GM12878 (cell line): ENCODE data around the gene VANGL1. TPM values are rescaled to one million over a fixed set of nuclear protein-coding genes. Genes with fewer than 3 reads are reported as not detected.

Source experiments
- ATAC-seq: fragments of 200-7000 bp; cut with Tn5 transposase; 3 replicates; pipeline ENCODE4 v1.9.1; 2020; ENCODE audit warnings: mild to moderate bottlenecking, moderate library complexity
- BruUV-seq: library from RNA; stranded (reverse); fragments of 400-500 nt; replicated peaks from 2 replicates; lab custom pipeline; 2021; lab: Mats Ljungman, UMichigan
- CTCF ChIA-PET: fragments of 300-600 bp; sonication (Branson Sonifier 250); formaldehyde crosslinking; extraction: SDS; loops from one replicate; lab custom pipeline; 2021; ENCODE audit warnings: inconsistent platforms; lab: Yijun Ruan, JAX
- POLR2A ChIA-PET: fragments of 350-600 bp; formaldehyde crosslinking; extraction: SDS; loops from one replicate; lab custom pipeline; 2021; ENCODE audit warnings: inconsistent platforms; lab: Charles Lee
- RAD21 ChIA-PET: fragments of 300-600 bp; sonication (Branson Sonifier 250); formaldehyde crosslinking; loops from one replicate; lab custom pipeline; 2023; ENCODE audit warnings: antibody characterized with exemption; ENCODE audit not compliant: unreplicated experiment; lab: Charles Lee
- SMC1A ChIA-PET: fragments of 300-600 bp; sonication (Branson Sonifier 250); formaldehyde crosslinking; loops from one replicate; lab custom pipeline; 2023; ENCODE audit not compliant: unreplicated experiment, uncharacterized antibody; lab: Charles Lee
- DNase-seq: peaks from one replicate; pipeline ENCODE4 v3.0.0-alpha.2; 2011; ENCODE audit warnings: low read depth, low spot score
- FAIRE-seq: peaks from 3 replicates; lab custom pipeline; 2011; peaks lifted over from hg19 to GRCh38; lab: Jason Lieb, UNC
- H2AFZ ChIP-seq: 2 replicates; pipeline ENCODE4 v1.6.0; 2011; ENCODE audit warnings: low read depth, low read length, control low read depth; ENCODE audit not compliant: control insufficient read depth
- H3K27ac ChIP-seq: 2 replicates; pipeline ENCODE4 v1.5.1; 2011; ENCODE audit warnings: control low read depth; ENCODE audit not compliant: control insufficient read depth, insufficient read depth
- H3K27me3 ChIP-seq, 2 experiments: replicated peaks in 1 of 2; 2 replicates each; pipeline versions ENCODE4 v1.6.0 to v1.6.1; 2011; ENCODE audit warnings: low read length in 1 of 2; ENCODE audit not compliant: control insufficient read depth in 2 of 2, insufficient read depth in 2 of 2
- H3K36me3 ChIP-seq, 2 experiments: 2 replicates each; pipeline ENCODE4 v1.5.1; 2011; ENCODE audit warnings: low read length in 1 of 2; ENCODE audit not compliant: control insufficient read depth in 2 of 2, insufficient read depth in 2 of 2
- H3K4me1 ChIP-seq: 2 replicates; pipeline ENCODE4 v1.6.1; 2011; ENCODE audit warnings: mild to moderate bottlenecking, low read length, moderate library complexity, mixed read lengths; ENCODE audit not compliant: control insufficient read depth, insufficient read depth
- H3K4me2 ChIP-seq: 2 replicates; pipeline ENCODE4 v1.6.0; 2011; ENCODE audit warnings: control low read depth; ENCODE audit not compliant: control insufficient read depth, insufficient read depth
- H3K4me3 ChIP-seq: fragments of 200-600 bp; sonication (generic); 2 replicates; pipeline ENCODE4 v1.5.1; 2016
- H3K79me2 ChIP-seq: 2 replicates; pipeline ENCODE4 v1.6.0; 2011; ENCODE audit warnings: low read length; ENCODE audit not compliant: control insufficient read depth, insufficient read depth
- H3K9ac ChIP-seq: 2 replicates; pipeline ENCODE4 v1.8.0; 2011; ENCODE audit warnings: low read length, control low read depth, mixed read lengths; ENCODE audit not compliant: control insufficient read depth, insufficient read depth
- H3K9me3 ChIP-seq: replicated peaks from 3 replicates; pipeline ENCODE4 v1.5.1; 2011; ENCODE audit warnings: mild to moderate bottlenecking, low read length; ENCODE audit not compliant: control insufficient read depth, insufficient read depth
- H4K20me1 ChIP-seq: 2 replicates; pipeline ENCODE4 v1.6.0; 2011; ENCODE audit not compliant: control insufficient read depth, insufficient read depth
- BMI1 ChIP-seq: fragments of 450-650 bp; IDR thresholded peaks from 2 replicates; pipeline ENCODE4 v1.6.1; 2016; ENCODE audit warnings: mild to moderate bottlenecking, moderate library complexity, borderline replicate concordance
- KLF5 ChIP-seq: fragments of 450-650 bp; IDR thresholded peaks from 2 replicates; pipeline ENCODE4 v1.6.1; 2014; ENCODE audit warnings: mild to moderate bottlenecking; ENCODE audit not compliant: partially characterized antibody
- MEF2A ChIP-seq: IDR thresholded peaks from 2 replicates; pipeline ENCODE4 v1.6.1; 2011; ENCODE audit warnings: low read depth, mild to moderate bottlenecking, low read length, moderate library complexity; ENCODE audit not compliant: insufficient read depth
- MXI1 ChIP-seq: fragments of 150-350 bp; IDR thresholded peaks from 2 replicates; pipeline ENCODE4 v1.6.1; 2011; ENCODE audit warnings: low read depth, mild to moderate bottlenecking, inconsistent platforms, low read length, improper control_type of control experiment
- RCOR1 ChIP-seq: conservative IDR thresholded peaks from 2 replicates; pipeline ENCODE4 v1.6.1; 2012; ENCODE audit warnings: low read depth, low read length, improper control_type of control experiment
- TAF1 ChIP-seq: IDR thresholded peaks from 2 replicates; pipeline ENCODE4 v1.6.1; 2011; ENCODE audit warnings: mild to moderate bottlenecking, low read depth, low read length, borderline replicate concordance
- TCF12 ChIP-seq: IDR thresholded peaks from 2 replicates; pipeline ENCODE4 v1.6.1; 2011; ENCODE audit warnings: low read depth, mild to moderate bottlenecking, low read length
- ZNF274 ChIP-seq: IDR thresholded peaks from one replicate; pipeline ENCODE4 v1.8.0; 2011; ENCODE audit not compliant: insufficient read length, insufficient read depth
- WGBS: methylation state at CpG from one replicate; pipeline ENCODE4 v1.1.6; 2016; ENCODE audit warnings: low lambda C conversion rate; ENCODE audit not compliant: insufficient replicate concordance, insufficient coverage; ENCODE audit errors: missing lambda C conversion rate; 5-methylcytosine and 5-hydroxymethylcytosine counted together
- in situ Hi-C: fragments of 300-500 bp; cut with MboI; formaldehyde crosslinking; loops from 9 replicates; pipeline ENCODE4 v1.14.3; 2018; ENCODE audit warnings: mixed read lengths
- intact Hi-C: fragments of 100-400 bp; cut with micrococcal nuclease; formaldehyde crosslinking; loops from one replicate; pipeline ENCODE4 v1.14.2; 2022; ENCODE audit not compliant: unreplicated experiment
- polyA plus RNA-seq, 11 experiments: library from polyadenylated mRNA; depleted of rRNA in 4 of 11; unstranded in 6 of 11; stranded (reverse) in 5 of 11; fragments of >200 nt; fragmentation: Nextera tagmentation in 4 of 11; fragmentation: Illumina TruSeq in 1 of 11; extraction: Ambion mirVana in 4 of 11; extraction: Trizol in 1 of 11; gene quantifications; 1 replicate in 1 of 11; 2 replicates in 10 of 11; pipeline versions ENCODE4 v1.2.1 to v1.2.3, GENCODE V29; 2011 to 2016; ENCODE audit warnings: inconsistent platforms in 2 of 11, missing spikeins in 2 of 11, low read depth in 1 of 11
- total RNA-seq, 4 experiments: library from RNA; depleted of rRNA in 3 of 4; stranded (reverse); fragments of >200 nt in 3 of 4; fragmentation: Illumina TruSeq in 1 of 4; extraction: Trizol in 1 of 4; gene quantifications; 2 replicates each; pipeline versions ENCODE4 v1.2.1 to v1.2.3, GENCODE V29; 2013 to 2021
- TF ChIP-seq, protein P1 (sequence below): fragments of 450-650 bp; IDR thresholded peaks from 2 replicates; pipeline ENCODE4 v1.6.1; 2017; ENCODE audit warnings: borderline replicate concordance
- TF ChIP-seq, protein P2 (sequence below): fragments of 450-650 bp; IDR thresholded peaks from 2 replicates; pipeline ENCODE4 v1.6.1; 2017; ENCODE audit warnings: antibody characterized with exemption, mild to moderate bottlenecking, moderate library complexity

Gene VANGL1
- total and polyA plus RNA-seq, 10 of the 15 experiments (the other 5 are each of a cell fraction or from before 2014, with no cell fraction given), result 0.71 to 12.9 (median 6.3) TPM

DNA sequence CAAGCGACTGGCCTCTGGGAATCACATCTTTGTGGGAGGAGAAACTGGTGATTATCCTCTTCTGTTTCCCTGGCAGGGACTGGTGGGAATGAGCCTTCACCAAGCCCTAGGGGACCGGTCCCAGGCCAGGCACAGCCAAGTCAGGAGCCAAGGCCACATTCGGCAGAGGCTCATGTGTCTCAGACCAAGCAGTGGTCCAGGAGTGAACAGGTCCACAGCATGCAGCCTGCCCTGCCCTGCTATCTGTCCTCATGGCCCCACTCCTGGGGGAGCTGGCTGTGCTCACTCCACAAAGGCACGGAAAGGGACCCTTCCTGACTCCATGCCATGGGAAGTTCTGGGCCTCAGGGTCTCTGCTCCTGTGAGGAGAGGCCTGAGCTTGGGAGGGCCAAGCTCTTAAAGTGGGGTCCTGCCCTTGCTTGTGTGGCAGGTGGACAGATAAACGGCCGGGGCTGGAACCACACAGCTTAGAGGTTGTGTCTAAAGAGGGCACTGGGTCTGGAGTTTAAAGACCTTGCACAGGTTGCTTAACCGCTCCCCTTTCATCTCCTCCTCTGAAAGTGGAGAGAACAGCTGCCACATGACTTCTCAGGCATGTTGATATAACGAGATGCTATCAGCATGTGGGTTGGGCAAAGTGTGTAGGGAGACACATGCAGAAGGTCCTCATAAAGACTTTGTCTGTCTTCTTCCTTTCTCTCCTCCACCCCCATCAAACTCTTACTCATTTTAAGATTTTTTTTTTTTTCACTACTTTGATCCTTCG is 69.3 kb downstream of the VANGL1 start:
- Histone ChIP-seq H3K27me3 (peaks cover 0 to 1% of the 10 kb centered on the region in 2 experiments; a peak in 1 of 4 replicates), H3K79me2 (no peaks in the 10 kb centered on the region), H3K27ac (no peak overlapping the region), H3K4me3 (no peak overlapping the region), H3K4me2 (no peak overlapping the region), H3K9me3 (no peaks in the 10 kb centered on the region), H3K9ac (no peak overlapping the region), H2AFZ (no peak overlapping the region), H4K20me1 (no peaks in the 10 kb centered on the region), H3K36me3 (no peaks in the 10 kb centered on the region), H3K4me1 (no peaks in the 10 kb centered on the region)
- intact Hi-C loops (no loop called here), in situ Hi-C loops (no loop called here)
- ChIA-PET POLR2A (no interaction called here), SMC1A (interaction anchor here (0.6 kb wide), 1 partner anchor 42 kb away, joined by 3 read pairs; no protein-coding TSS in a partner anchor), CTCF (interaction anchor here (2.2 kb wide), 1 partner anchor 54 kb away, joined by 7 read pairs; no protein-coding TSS in a partner anchor), RAD21 (interaction anchor here (0.6 kb wide), 1 partner anchor 317 kb away, joined by 3 read pairs; no protein-coding TSS in a partner anchor)
- WGBS, result 25% methylated on average over 9 of the region's 9 CpGs
- ATAC-seq, result no peak
- no TSS peak for BruUV-seq
- no peak for DNase-seq
- TF ChIP-seq KLF5, result no peak
- no peak for FAIRE-seq

DNA sequence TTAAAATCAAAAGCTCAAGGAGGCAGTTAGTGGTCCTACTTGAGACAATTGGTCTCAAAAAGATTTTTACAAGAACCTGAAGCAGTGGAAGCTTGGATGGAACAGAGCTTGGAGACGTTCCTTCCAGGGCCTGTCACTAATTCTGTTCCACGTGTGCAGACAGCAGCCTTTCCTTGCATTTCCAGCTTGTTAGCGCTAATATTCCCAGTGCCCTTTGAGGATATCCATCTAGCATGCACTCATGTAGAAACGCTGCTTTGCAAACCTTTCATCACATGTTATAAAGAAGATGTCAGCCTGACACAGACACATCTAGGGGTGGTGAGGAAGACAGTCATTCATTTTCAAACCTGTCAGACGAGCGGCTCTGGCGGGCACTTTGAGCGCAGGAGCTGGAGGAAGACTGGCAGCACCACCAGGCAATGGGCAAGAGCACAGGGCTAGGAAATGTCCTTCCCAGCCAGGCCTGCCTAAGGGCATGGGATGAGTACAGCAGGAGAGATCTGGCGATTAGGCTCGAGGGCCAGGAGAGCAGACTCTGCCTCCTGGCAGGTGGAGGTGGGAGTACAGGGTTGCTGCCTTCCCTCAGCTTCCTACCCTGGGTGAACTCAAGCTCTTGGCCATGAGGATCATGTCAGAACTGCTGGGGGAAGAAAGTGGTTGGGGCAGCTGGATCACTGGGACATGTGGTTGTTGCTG is 71.3 kb downstream of the VANGL1 start:
- CTCF ChIA-PET, result interaction anchor here (0.7 to 9.1 kb wide), 6 partner anchors 9 to 187 kb away, joined by 3 to 72 read pairs (median 4); partner anchors contain the start of gene CASQ2
- Histone ChIP-seq H2AFZ (no peak overlapping the region), H3K27ac (no peak overlapping the region), H3K4me3 (no peak overlapping the region), H3K4me2 (no peak overlapping the region), H3K27me3 (peaks cover 0 to 1% of the 10 kb centered on the region in 2 experiments; a peak in 2 of 4 replicates), H3K9ac (no peak overlapping the region), H4K20me1 (no peaks in the 10 kb centered on the region), H3K4me1 (no peaks in the 10 kb centered on the region), H3K9me3 (no peaks in the 10 kb centered on the region), H3K79me2 (no peaks in the 10 kb centered on the region), H3K36me3 (no peaks in the 10 kb centered on the region)
- no TSS peak for BruUV-seq
- 25% methylated on average over 10 of the region's 10 CpGs for WGBS
- SMC1A ChIA-PET, result interaction anchor here (0.8 to 1.7 kb wide), 2 partner anchors 52 to 58 kb away, joined by 3 to 6 read pairs; no protein-coding TSS in a partner anchor
- FAIRE-seq, result no peak
- intact Hi-C loops (no loop called here), in situ Hi-C loops (no loop called here)
- RAD21 ChIA-PET, result interaction anchor here (1.4 kb wide), 1 partner anchor 105 kb away, joined by 6 read pairs; no protein-coding TSS in a partner anchor
- POLR2A ChIA-PET, result no interaction called here
- DNase-seq, result no peak
- ATAC-seq, result no peak
- TF ChIP-seq, protein P1, sequence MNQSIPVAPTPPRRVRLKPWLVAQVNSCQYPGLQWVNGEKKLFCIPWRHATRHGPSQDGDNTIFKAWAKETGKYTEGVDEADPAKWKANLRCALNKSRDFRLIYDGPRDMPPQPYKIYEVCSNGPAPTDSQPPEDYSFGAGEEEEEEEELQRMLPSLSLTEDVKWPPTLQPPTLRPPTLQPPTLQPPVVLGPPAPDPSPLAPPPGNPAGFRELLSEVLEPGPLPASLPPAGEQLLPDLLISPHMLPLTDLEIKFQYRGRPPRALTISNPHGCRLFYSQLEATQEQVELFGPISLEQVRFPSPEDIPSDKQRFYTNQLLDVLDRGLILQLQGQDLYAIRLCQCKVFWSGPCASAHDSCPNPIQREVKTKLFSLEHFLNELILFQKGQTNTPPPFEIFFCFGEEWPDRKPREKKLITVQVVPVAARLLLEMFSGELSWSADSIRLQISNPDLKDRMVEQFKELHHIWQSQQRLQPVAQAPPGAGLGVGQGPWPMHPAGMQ, result no peak
- TF ChIP-seq TAF1 (no peak), MXI1 (no peak), BMI1 (no peak), TCF12 (no peak), MEF2A (no peak), RCOR1 (no peak), ZNF274 (no peak)
- TF ChIP-seq, protein P2, sequence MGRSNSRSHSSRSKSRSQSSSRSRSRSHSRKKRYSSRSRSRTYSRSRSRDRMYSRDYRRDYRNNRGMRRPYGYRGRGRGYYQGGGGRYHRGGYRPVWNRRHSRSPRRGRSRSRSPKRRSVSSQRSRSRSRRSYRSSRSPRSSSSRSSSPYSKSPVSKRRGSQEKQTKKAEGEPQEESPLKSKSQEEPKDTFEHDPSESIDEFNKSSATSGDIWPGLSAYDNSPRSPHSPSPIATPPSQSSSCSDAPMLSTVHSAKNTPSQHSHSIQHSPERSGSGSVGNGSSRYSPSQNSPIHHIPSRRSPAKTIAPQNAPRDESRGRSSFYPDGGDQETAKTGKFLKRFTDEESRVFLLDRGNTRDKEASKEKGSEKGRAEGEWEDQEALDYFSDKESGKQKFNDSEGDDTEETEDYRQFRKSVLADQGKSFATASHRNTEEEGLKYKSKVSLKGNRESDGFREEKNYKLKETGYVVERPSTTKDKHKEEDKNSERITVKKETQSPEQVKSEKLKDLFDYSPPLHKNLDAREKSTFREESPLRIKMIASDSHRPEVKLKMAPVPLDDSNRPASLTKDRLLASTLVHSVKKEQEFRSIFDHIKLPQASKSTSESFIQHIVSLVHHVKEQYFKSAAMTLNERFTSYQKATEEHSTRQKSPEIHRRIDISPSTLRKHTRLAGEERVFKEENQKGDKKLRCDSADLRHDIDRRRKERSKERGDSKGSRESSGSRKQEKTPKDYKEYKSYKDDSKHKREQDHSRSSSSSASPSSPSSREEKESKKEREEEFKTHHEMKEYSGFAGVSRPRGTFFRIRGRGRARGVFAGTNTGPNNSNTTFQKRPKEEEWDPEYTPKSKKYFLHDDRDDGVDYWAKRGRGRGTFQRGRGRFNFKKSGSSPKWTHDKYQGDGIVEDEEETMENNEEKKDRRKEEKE, result no peak
